ENCODE results near the gene CFAP107. TPM values are rescaled to one million over a fixed set of nuclear protein-coding genes. Genes with fewer than 3 reads are reported as not detected.
"Not testable (repeated sequence)": the region's sequence is repeated elsewhere in the genome, so short reads cannot be mapped to it uniquely, and the experiment has no call there.

CFAP107 gene
- total and polyA plus RNA-seq, 7 experiments from 2014 or later: not detected

DNA sequence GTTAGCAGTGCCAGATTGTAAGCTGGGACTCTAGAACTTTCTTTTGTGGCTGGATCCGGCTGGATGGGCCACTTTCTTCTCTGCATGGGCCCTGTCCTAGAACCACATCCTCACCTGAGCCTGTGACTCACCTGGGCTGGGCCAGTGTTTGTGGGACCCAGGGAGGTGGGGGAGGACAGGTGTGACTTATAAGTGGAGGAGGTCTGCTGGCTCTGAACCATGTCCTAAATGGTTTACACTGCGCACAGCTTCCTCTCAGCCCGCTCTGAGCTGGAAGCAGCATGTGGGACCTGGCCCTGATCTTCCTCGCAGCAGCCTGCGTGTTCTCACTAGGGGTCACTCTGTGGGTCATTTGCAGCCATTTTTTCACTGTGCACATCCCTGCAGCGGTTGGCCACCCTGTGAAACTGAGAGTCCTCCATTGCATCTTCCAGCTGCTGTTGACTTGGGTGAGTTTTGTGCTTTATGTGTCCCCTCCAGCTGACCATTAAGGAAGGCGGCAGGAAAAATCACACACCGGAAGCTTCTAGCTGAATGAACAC lies 30.0 kb upstream of the CFAP107 start, which contains the start of gene AADACL3:
Gene AADACL3, plus strand, starts transcription at position 215 of the 542 bp plus-strand sequence. Its CDS starts 67 bp downstream, at position 282.
- Histone ChIP-seq H3K36me3 (ENCODE audit: control insufficient read depth in 2 of 3, insufficient read depth in 3 of 3, low read length in 3 of 3) (no peaks in the 10 kb centered on the region), H3K4me1 (ENCODE audit: control insufficient read depth in 2 of 2, insufficient read depth in 2 of 2, low read length in 2 of 2) (no peaks in the 10 kb centered on the region), H3K9me3 (ENCODE audit: control insufficient read depth in 2 of 3, low read length in 3 of 3) (no peaks in the 10 kb centered on the region), H3K4me3 (ENCODE audit: low read length) (no peak within 1 kb of the TSS), H3K27me3 (ENCODE audit: control insufficient read depth in 2 of 2, insufficient read depth in 2 of 2, low read length in 2 of 2) (no peaks in the 10 kb centered on the region), H3K27ac (ENCODE audit: low read depth, low read length) (no peak within 1 kb of the TSS)
- intact Hi-C loops (cut with micrococcal nuclease): no loop called here
- peaks cover 7 to 52% (median 17%) of the 10 kb centered on the region in 5 donors for H3K27me3 Mint-ChIP-seq
- no peak within 1 kb of the TSS for H3K27ac Mint-ChIP-seq
- ATAC-seq: no peak
- no peaks in the 10 kb centered on the region for H3K4me1 Mint-ChIP-seq
- ChIA-PET POLR2A (no interaction called here), CTCF (no interaction called here)
- H3K4me3 Mint-ChIP-seq: no peak within 1 kb of the TSS
- no peaks in the 10 kb centered on the region for H3K9me3 Mint-ChIP-seq
- no peaks in the 10 kb centered on the region for H3K36me3 Mint-ChIP-seq
- no peak for DNase-seq

DNA sequence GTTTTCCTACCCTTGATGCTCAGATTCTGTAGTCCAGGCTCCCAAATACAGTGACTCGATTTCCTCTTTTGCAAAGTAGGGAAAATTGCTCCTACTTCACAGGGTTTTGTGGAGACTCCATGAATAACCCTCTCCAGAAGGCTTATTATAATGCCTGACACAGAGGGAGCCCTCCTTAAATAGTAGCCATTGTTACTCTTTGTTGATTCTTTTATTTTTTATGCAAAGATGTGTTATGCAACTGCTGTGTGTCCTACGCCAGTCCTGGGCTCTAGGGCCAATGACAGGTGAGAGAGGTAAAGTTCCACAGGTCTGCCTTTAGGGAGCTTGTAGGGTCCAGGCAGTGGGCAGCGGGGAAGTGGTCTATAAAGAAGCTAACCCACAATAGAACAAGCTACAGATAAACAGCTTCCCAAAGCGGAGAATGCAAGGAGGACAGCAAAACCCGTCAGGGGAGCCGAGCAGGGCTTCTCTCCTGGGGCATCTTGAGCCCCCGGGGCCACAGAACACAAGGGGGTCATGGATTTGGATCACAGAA lies 28.6 kb upstream of the CFAP107 start:
- CTCF ChIA-PET: no interaction called here
- DNase-seq (no peak), ATAC-seq (no peak)
- POLR2A ChIA-PET: no interaction called here
- no peak overlapping the region for H3K4me3 ChIP-seq (ENCODE audit: low read length)
- H3K9me3 Mint-ChIP-seq: no peaks in the 10 kb centered on the region
- H3K27me3 Mint-ChIP-seq: peaks cover 7 to 42% (median 11%) of the 10 kb centered on the region in 5 donors
- H3K9me3 ChIP-seq (ENCODE audit: control insufficient read depth in 2 of 3, low read length in 3 of 3): no peaks in the 10 kb centered on the region
- no peak overlapping the region for H3K27ac Mint-ChIP-seq
- H3K4me1 Mint-ChIP-seq: no peaks in the 10 kb centered on the region
- no peak overlapping the region for H3K4me3 Mint-ChIP-seq
- no peaks in the 10 kb centered on the region for H3K27me3 ChIP-seq (ENCODE audit: control insufficient read depth in 2 of 2, insufficient read depth in 2 of 2, low read length in 2 of 2)
- H3K27ac ChIP-seq (ENCODE audit: low read depth, low read length): no peak overlapping the region
- intact Hi-C loops (cut with micrococcal nuclease): no loop called here
- H3K36me3 ChIP-seq (ENCODE audit: control insufficient read depth in 2 of 3, insufficient read depth in 3 of 3, low read length in 3 of 3): no peaks in the 10 kb centered on the region
- no peaks in the 10 kb centered on the region for H3K4me1 ChIP-seq (ENCODE audit: control insufficient read depth in 2 of 2, insufficient read depth in 2 of 2, low read length in 2 of 2)
- no peaks in the 10 kb centered on the region for H3K36me3 Mint-ChIP-seq

GRCh38 chr1:12722626-12723025 lies 23.4 kb upstream of the CFAP107 start:
- Histone ChIP-seq H3K4me1 (ENCODE audit: control insufficient read depth in 2 of 2, insufficient read depth in 2 of 2, low read length in 2 of 2) (no peaks in the 10 kb centered on the region), H3K27ac (ENCODE audit: low read depth, low read length) (no peak overlapping the region), H3K36me3 (ENCODE audit: control insufficient read depth in 2 of 3, insufficient read depth in 3 of 3, low read length in 3 of 3) (no peaks in the 10 kb centered on the region), H3K9me3 (ENCODE audit: control insufficient read depth in 2 of 3, low read length in 3 of 3) (no peaks in the 10 kb centered on the region), H3K27me3 (ENCODE audit: control insufficient read depth in 2 of 2, insufficient read depth in 2 of 2, low read length in 2 of 2) (no peaks in the 10 kb centered on the region), H3K4me3 (ENCODE audit: low read length) (no peak overlapping the region)
- intact Hi-C loops (cut with micrococcal nuclease): no loop called here
- peaks cover 0 to 1% (median 0%) of the 10 kb centered on the region in 11 donors for H3K9me3 Mint-ChIP-seq
- DNase-seq: no peak
- H3K4me1 Mint-ChIP-seq: no peaks in the 10 kb centered on the region
- POLR2A ChIA-PET: no interaction called here
- H3K36me3 Mint-ChIP-seq: no peaks in the 10 kb centered on the region
- H3K4me3 Mint-ChIP-seq: no peak overlapping the region
- H3K27me3 Mint-ChIP-seq: peaks cover 6 to 39% (median 30%) of the 10 kb centered on the region in 5 donors
- CTCF ChIA-PET: no interaction called here
- no peak overlapping the region for H3K27ac Mint-ChIP-seq
- ATAC-seq: no peak

DNA sequence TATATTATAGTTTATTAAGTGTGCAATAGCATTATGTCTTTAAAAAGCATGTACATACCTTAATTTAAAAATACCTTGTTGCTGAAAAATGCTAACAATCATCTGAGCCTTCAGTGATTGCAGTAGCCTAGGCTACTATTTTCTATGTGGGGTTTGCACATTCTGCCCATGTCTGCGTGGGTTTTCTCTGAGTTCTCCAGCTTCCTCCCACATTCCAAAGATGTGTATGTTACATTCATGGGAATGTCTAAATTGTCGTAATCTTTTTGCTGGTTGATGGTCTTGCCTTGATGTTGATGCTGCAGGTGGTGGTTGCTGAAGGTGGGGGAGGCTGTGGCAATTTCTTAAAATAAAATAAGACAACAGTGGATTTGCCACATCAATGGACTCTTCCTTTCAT lies 17.6 kb upstream of the CFAP107 start:
- intact Hi-C loops (cut with micrococcal nuclease): no loop called here
- peaks cover 11 to 75% (median 42%) of the 10 kb centered on the region in 5 donors for H3K27me3 Mint-ChIP-seq

GRCh38 chr1:12730156-12730555 lies 15.8 kb upstream of the CFAP107 start:
- POLR2A ChIA-PET: no interaction called here
- intact Hi-C loops (cut with micrococcal nuclease): no loop called here
- no peaks in the 10 kb centered on the region for H3K27me3 ChIP-seq (ENCODE audit: control insufficient read depth in 2 of 2, insufficient read depth in 2 of 2, low read length in 2 of 2)
- peaks cover 0 to 4% (median 0%) of the 10 kb centered on the region in 5 donors for H3K36me3 Mint-ChIP-seq
- DNase-seq: no peak
- peaks cover 23 to 81% (median 55%) of the 10 kb centered on the region in 5 donors for H3K27me3 Mint-ChIP-seq
- no peak overlapping the region for H3K27ac Mint-ChIP-seq
- no peaks in the 10 kb centered on the region for H3K4me1 Mint-ChIP-seq
- no peaks in the 10 kb centered on the region for H3K9me3 ChIP-seq (ENCODE audit: control insufficient read depth in 2 of 3, low read length in 3 of 3)
- H3K9me3 Mint-ChIP-seq: peaks cover 5 to 57% (median 26%) of the 10 kb centered on the region in 11 donors
- H3K36me3 ChIP-seq (ENCODE audit: control insufficient read depth in 2 of 3, insufficient read depth in 3 of 3, low read length in 3 of 3): no peaks in the 10 kb centered on the region
- no peak for ATAC-seq
- H3K27ac ChIP-seq (ENCODE audit: low read depth, low read length): no peak overlapping the region
- H3K4me1 ChIP-seq (ENCODE audit: control insufficient read depth in 2 of 2, insufficient read depth in 2 of 2, low read length in 2 of 2): no peaks in the 10 kb centered on the region
- CTCF ChIA-PET: no interaction called here
- no peak overlapping the region for H3K4me3 Mint-ChIP-seq
- no peak overlapping the region for H3K4me3 ChIP-seq (ENCODE audit: low read length)

More for the DNA sequence above, 17.6 kb upstream of the CFAP107 start:
- ChIA-PET CTCF (interaction anchor here (0.5 kb wide), 1 partner anchor 69 kb away, joined by 3 read pairs; no protein-coding TSS in a partner anchor), POLR2A (no interaction called here)
- H3K4me3 ChIP-seq (ENCODE audit: low read length): no peak overlapping the region
- no peaks in the 10 kb centered on the region for H3K4me1 ChIP-seq (ENCODE audit: control insufficient read depth in 2 of 2, insufficient read depth in 2 of 2, low read length in 2 of 2)
- no peak overlapping the region for H3K27ac Mint-ChIP-seq
- no peak for DNase-seq
- peaks cover 0 to 4% (median 0%) of the 10 kb centered on the region in 5 donors for H3K36me3 Mint-ChIP-seq
- no peaks in the 10 kb centered on the region for H3K9me3 ChIP-seq (ENCODE audit: control insufficient read depth in 2 of 3, low read length in 3 of 3)
- no peaks in the 10 kb centered on the region for H3K4me1 Mint-ChIP-seq
- peaks cover 5 to 46% (median 20%) of the 10 kb centered on the region in 11 donors for H3K9me3 Mint-ChIP-seq
- ATAC-seq: no peak
- no peaks in the 10 kb centered on the region for H3K36me3 ChIP-seq (ENCODE audit: control insufficient read depth in 2 of 3, insufficient read depth in 3 of 3, low read length in 3 of 3)
- H3K4me3 Mint-ChIP-seq: no peak overlapping the region
- H3K27ac ChIP-seq (ENCODE audit: low read depth, low read length): no peak overlapping the region
- H3K27me3 ChIP-seq (ENCODE audit: control insufficient read depth in 2 of 2, insufficient read depth in 2 of 2, low read length in 2 of 2): no peaks in the 10 kb centered on the region

DNA sequence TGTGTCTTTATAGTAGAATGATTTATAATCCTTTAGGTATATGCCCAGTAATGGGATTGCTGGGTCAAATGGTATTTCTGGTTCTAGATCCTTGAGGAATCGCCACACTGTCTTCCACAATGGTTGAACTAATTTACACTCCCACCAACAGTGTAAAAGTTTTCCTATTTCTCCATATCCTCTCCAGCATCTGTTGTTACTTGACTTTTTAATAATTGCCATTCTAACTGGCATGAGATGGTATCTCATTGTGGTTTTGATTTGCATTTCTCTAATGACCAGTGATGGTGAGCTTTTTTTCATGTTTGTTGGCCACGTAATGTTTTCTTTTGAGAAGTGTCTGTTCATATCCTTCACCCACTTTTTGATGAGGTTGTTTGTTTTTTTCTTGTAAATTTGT lies 14.9 kb upstream of the CFAP107 start:
- H3K4me3 ChIP-seq (ENCODE audit: low read length); H3K4me3 Mint-ChIP-seq; H3K9me3 ChIP-seq (ENCODE audit: control insufficient read depth in 2 of 3, low read length in 3 of 3); CTCF ChIA-PET; H3K27ac ChIP-seq (ENCODE audit: low read depth, low read length); H3K4me1 ChIP-seq (ENCODE audit: control insufficient read depth in 2 of 2, insufficient read depth in 2 of 2, low read length in 2 of 2); H3K27ac Mint-ChIP-seq; H3K27me3 ChIP-seq (ENCODE audit: control insufficient read depth in 2 of 2, insufficient read depth in 2 of 2, low read length in 2 of 2); intact Hi-C loops (cut with micrococcal nuclease); DNase-seq; H3K36me3 ChIP-seq (ENCODE audit: control insufficient read depth in 2 of 3, insufficient read depth in 3 of 3, low read length in 3 of 3); H3K4me1 Mint-ChIP-seq; POLR2A ChIA-PET; ATAC-seq; H3K36me3 Mint-ChIP-seq: not testable (repeated sequence)
- peaks cover 26 to 86% (median 62%) of the 10 kb centered on the region in 5 donors for H3K27me3 Mint-ChIP-seq
- peaks cover 5 to 62% (median 28%) of the 10 kb centered on the region in 11 donors for H3K9me3 Mint-ChIP-seq

DNA sequence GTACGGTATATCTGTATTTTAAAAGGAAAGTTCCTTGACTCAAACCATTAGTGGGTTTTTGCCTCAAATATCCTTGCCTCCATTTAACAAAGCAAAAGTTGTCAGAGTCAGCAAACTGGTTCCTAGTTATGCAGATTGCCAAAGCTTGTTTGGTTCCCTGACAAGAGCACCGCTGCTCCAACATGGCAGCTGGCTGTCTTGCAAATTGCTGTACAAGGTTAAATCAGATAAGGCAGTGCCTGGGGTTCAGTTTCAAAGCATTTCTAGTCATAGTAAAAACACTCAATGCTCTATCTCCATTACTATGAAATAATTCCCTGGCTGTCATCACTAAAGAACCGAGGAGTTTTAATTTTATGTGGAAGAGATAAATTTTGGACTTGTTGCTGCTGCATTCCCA lies 11.3 kb upstream of the CFAP107 start:
- H3K9me3 Mint-ChIP-seq: peaks cover 14 to 68% (median 35%) of the 10 kb centered on the region in 11 donors
- peaks cover 42 to 84% (median 60%) of the 10 kb centered on the region in 5 donors for H3K27me3 Mint-ChIP-seq
- no peak overlapping the region for H3K4me3 Mint-ChIP-seq
- ChIA-PET CTCF (no interaction called here), POLR2A (no interaction called here)
- intact Hi-C loops (cut with micrococcal nuclease): no loop called here
- ATAC-seq: no peak
- DNase-seq: no peak
- H3K9me3 ChIP-seq (ENCODE audit: control insufficient read depth in 2 of 3, low read length in 3 of 3): peaks cover 0 to 17% (median 0%) of the 10 kb centered on the region in 3 experiments
- no peak overlapping the region for H3K4me3 ChIP-seq (ENCODE audit: low read length)
- H3K27ac Mint-ChIP-seq: no peak overlapping the region
- no peaks in the 10 kb centered on the region for H3K4me1 Mint-ChIP-seq
- H3K36me3 ChIP-seq (ENCODE audit: control insufficient read depth in 2 of 3, insufficient read depth in 3 of 3, low read length in 3 of 3): no peaks in the 10 kb centered on the region
- H3K36me3 Mint-ChIP-seq: peaks cover 0 to 13% (median 3%) of the 10 kb centered on the region in 5 donors
- H3K27me3 ChIP-seq (ENCODE audit: control insufficient read depth in 2 of 2, insufficient read depth in 2 of 2, low read length in 2 of 2): no peaks in the 10 kb centered on the region
- no peak overlapping the region for H3K27ac ChIP-seq (ENCODE audit: low read depth, low read length)
- no peaks in the 10 kb centered on the region for H3K4me1 ChIP-seq (ENCODE audit: control insufficient read depth in 2 of 2, insufficient read depth in 2 of 2, low read length in 2 of 2)
